ENCODE data around the gene PCSK2. TPM values are rescaled to one million over a fixed set of nuclear protein-coding genes. Genes with fewer than 3 reads are reported as not detected.

The PCSK2 gene
- polyA plus RNA-seq, 3 donors: not detected

GRCh38 chr20:17443131-17443858, 216.5 kb downstream of the PCSK2 start:
- Histone ChIP-seq H3K79me2 (ENCODE audit: insufficient read depth, low read length) (no peaks in the 10 kb centered on the region), H3K4me2 (replicated peaks; ENCODE audit: extremely low read depth, low read length, poor library complexity, severe bottlenecking) (no peak overlapping the region), H3K4me1 (ENCODE audit: control insufficient read depth in 1 of 2, insufficient read depth in 2 of 2, low read length in 2 of 2) (no peaks in the 10 kb centered on the region), H3K36me3 (replicated peaks in 1 of 2; ENCODE audit: control insufficient read depth in 1 of 2, insufficient read depth in 2 of 2, low read length in 2 of 2) (no peaks in the 10 kb centered on the region), H4K20me1 (ENCODE audit: insufficient read depth, low read length) (no peaks in the 10 kb centered on the region), H3K9ac (ENCODE audit: insufficient read depth, low read length, poor library complexity, severe bottlenecking) (no peak overlapping the region), H3K27me3 (ENCODE audit: control insufficient read depth in 2 of 2, insufficient read depth in 2 of 2, low read length in 2 of 2) (no peaks in the 10 kb centered on the region), H3K9me3 (replicated peaks in 1 of 2; ENCODE audit: control insufficient read depth in 1 of 2, insufficient read depth in 1 of 2, low read length in 2 of 2) (no peaks in the 10 kb centered on the region), H3K4me3 (replicated peaks in 1 of 3; ENCODE audit: low read depth in 2 of 3, low read length in 3 of 3) (no peak overlapping the region), H3K27ac (ENCODE audit: low read depth in 1 of 2, low read length in 2 of 2) (no peak overlapping the region), H2AFZ (ENCODE audit: insufficient read depth, low read depth, low read length, poor library complexity, severe bottlenecking) (no peak overlapping the region)
- no peak overlapping the region for H3K27ac Mint-ChIP-seq
- intact Hi-C loops (cut with micrococcal nuclease): no loop called here
- DNase-seq: no peak
- peaks cover 0 to 10% (median 1%) of the 10 kb centered on the region in 7 donors for H3K9me3 Mint-ChIP-seq
- TF ChIP-seq CTCF (IDR thresholded peaks at IDR 0.05): no peak
- no peaks in the 10 kb centered on the region for H3K4me1 Mint-ChIP-seq
- H3K4me3 Mint-ChIP-seq: no peak overlapping the region
- 70% methylated on average over 3 of the region's 11 CpGs for WGBS (ENCODE audit: insufficient coverage)
- H3K27me3 Mint-ChIP-seq (ENCODE audit: low read depth in 3 of 3): peaks cover 2 to 13% (median 10%) of the 10 kb centered on the region in 3 donors
- H3K36me3 Mint-ChIP-seq: no peaks in the 10 kb centered on the region

GRCh38 chr20:17444091-17444490, 217.3 kb downstream of the PCSK2 start:
- no peaks in the 10 kb centered on the region for H3K9me3 ChIP-seq (replicated peaks in 1 of 2; ENCODE audit: control insufficient read depth in 1 of 2, insufficient read depth in 1 of 2, low read length in 2 of 2)
- no CpG with 5 or more reads among the region's 2 CpGs for whole genome bisulfite sequencing (ENCODE audit: insufficient coverage)
- no peaks in the 10 kb centered on the region for H3K79me2 ChIP-seq (ENCODE audit: insufficient read depth, low read length)
- H3K9ac ChIP-seq (ENCODE audit: insufficient read depth, low read length, poor library complexity, severe bottlenecking): no peak overlapping the region
- H3K4me3 Mint-ChIP-seq: no peak overlapping the region
- no peak overlapping the region for H3K27ac ChIP-seq (ENCODE audit: low read depth in 1 of 2, low read length in 2 of 2)
- no peak overlapping the region for H3K4me2 ChIP-seq (replicated peaks; ENCODE audit: extremely low read depth, low read length, poor library complexity, severe bottlenecking)
- H2AFZ ChIP-seq (ENCODE audit: insufficient read depth, low read depth, low read length, poor library complexity, severe bottlenecking): no peak overlapping the region
- H3K27me3 ChIP-seq (ENCODE audit: control insufficient read depth in 2 of 2, insufficient read depth in 2 of 2, low read length in 2 of 2): no peaks in the 10 kb centered on the region
- intact Hi-C loops (cut with micrococcal nuclease): no loop called here
- peaks cover 2 to 15% (median 6%) of the 10 kb centered on the region in 3 donors for H3K27me3 Mint-ChIP-seq (ENCODE audit: low read depth in 3 of 3)
- TF ChIP-seq CTCF (IDR thresholded peaks at IDR 0.05): no peak
- peaks cover 0 to 10% (median 1%) of the 10 kb centered on the region in 7 donors for H3K9me3 Mint-ChIP-seq
- H3K27ac Mint-ChIP-seq: no peak overlapping the region
- no peak for DNase-seq
- no peaks in the 10 kb centered on the region for H3K4me1 Mint-ChIP-seq
- H3K36me3 ChIP-seq (replicated peaks in 1 of 2; ENCODE audit: control insufficient read depth in 1 of 2, insufficient read depth in 2 of 2, low read length in 2 of 2): no peaks in the 10 kb centered on the region
- no peaks in the 10 kb centered on the region for H3K36me3 Mint-ChIP-seq
- no peaks in the 10 kb centered on the region for H3K4me1 ChIP-seq (ENCODE audit: control insufficient read depth in 1 of 2, insufficient read depth in 2 of 2, low read length in 2 of 2)
- no peaks in the 10 kb centered on the region for H4K20me1 ChIP-seq (ENCODE audit: insufficient read depth, low read length)
- no peak overlapping the region for H3K4me3 ChIP-seq (replicated peaks in 1 of 3; ENCODE audit: low read depth in 2 of 3, low read length in 3 of 3)

Measured in CD14-positive monocyte (primary cell).